OCI-LY7 (cell line): Measurements from ENCODE around the gene NMB. TPM values are rescaled to one million over a fixed set of nuclear protein-coding genes. Genes with fewer than 3 reads are reported as not detected.

Experiments used
- BruUV-seq: library from RNA; stranded (reverse); fragments of 400-500 nt; replicated peaks from 2 replicates; lab custom pipeline; 2021; lab: Mats Ljungman, UMichigan
- CTCF ChIA-PET: fragments of 300-600 bp; sonication (Branson Sonifier 250); formaldehyde crosslinking; loops from one replicate; lab custom pipeline; 2022; ENCODE audit warnings: antibody characterized with exemption; ENCODE audit not compliant: unreplicated experiment; lab: Charles Lee
- POLR2A ChIA-PET: fragments of 300-600 bp; sonication (Branson Sonifier 250); formaldehyde crosslinking; loops from one replicate; lab custom pipeline; 2022; ENCODE audit warnings: antibody characterized with exemption; lab: Charles Lee
- DNase-seq: peaks from one replicate; pipeline ENCODE4 v3.0.0-alpha.2; 2015; ENCODE audit warnings: low spot score
- H2AFZ ChIP-seq: fragments of 200-600 bp; sonication (generic), shearing (Covaris generic); 2 replicates; pipeline ENCODE4 v1.6.1; 2014; ENCODE audit warnings: mild to moderate bottlenecking, antibody characterized with exemption, low read length, moderate library complexity
- H3K27ac ChIP-seq: fragments of 200-600 bp; sonication (generic); 2 replicates; pipeline ENCODE4 v1.5.1; 2014; ENCODE audit warnings: mixed run types, low read depth, mild to moderate bottlenecking, moderate library complexity, low read length, inconsistent platforms; ENCODE audit not compliant: poor library complexity, severe bottlenecking
- H3K36me3 ChIP-seq: fragments of 200-600 bp; sonication (generic); 2 replicates; pipeline ENCODE4 v1.6.1; 2014; ENCODE audit warnings: mild to moderate bottlenecking, antibody characterized with exemption, low read length, moderate library complexity, mixed read lengths; ENCODE audit not compliant: insufficient read depth
- H3K4me1 ChIP-seq: fragments of 200-600 bp; sonication (generic); 2 replicates; pipeline ENCODE4 v1.5.1; 2014; ENCODE audit warnings: mild to moderate bottlenecking, low read length; ENCODE audit not compliant: insufficient read depth, poor library complexity, severe bottlenecking
- H3K4me2 ChIP-seq: fragments of 200-600 bp; sonication (generic); 2 replicates; pipeline ENCODE4 v1.6.1; 2014; ENCODE audit warnings: mild to moderate bottlenecking, low read length
- H3K4me3 ChIP-seq: fragments of 200-600 bp; sonication (generic); 2 replicates; pipeline ENCODE4 v1.5.1; 2014; ENCODE audit warnings: mild to moderate bottlenecking, low read depth, low read length; ENCODE audit not compliant: poor library complexity, severe bottlenecking
- H3K79me2 ChIP-seq: fragments of 200-600 bp; sonication (generic); 2 replicates; pipeline ENCODE4 v1.6.1; 2016; ENCODE audit warnings: low read depth, mild to moderate bottlenecking, low read length, moderate library complexity, mixed read lengths; ENCODE audit not compliant: insufficient read depth
- H3K9me2 ChIP-seq: fragments of 200-600 bp; sonication (generic); 2 replicates; pipeline ENCODE4 v1.6.1; 2016; ENCODE audit warnings: mild to moderate bottlenecking, low read length, mixed read lengths; ENCODE audit not compliant: insufficient read depth
- H3K9me3 ChIP-seq: fragments of 200-600 bp; sonication (generic); 2 replicates; pipeline ENCODE4 v1.6.1; 2014; ENCODE audit warnings: mild to moderate bottlenecking, mixed run types, low read length, mixed read lengths
- H4K20me1 ChIP-seq: fragments of 200-600 bp; sonication (generic); 2 replicates; pipeline ENCODE4 v1.6.1; 2014; ENCODE audit warnings: mild to moderate bottlenecking, antibody characterized with exemption, low read length, moderate library complexity, mixed read lengths; ENCODE audit not compliant: insufficient read depth
- EZH2phosphoT487 ChIP-seq: fragments of 200-600 bp; sonication (generic); IDR thresholded peaks from 2 replicates; pipeline ENCODE4 v1.6.1; 2018; ENCODE audit warnings: low read depth, borderline replicate concordance, mild to moderate bottlenecking, mixed run types, antibody characterized with exemption, low read length, moderate library complexity, mixed read lengths
- intact Hi-C: fragments of 100-400 bp; cut with micrococcal nuclease; formaldehyde crosslinking; loops from one replicate; pipeline ENCODE4 v1.10.0; 2022; ENCODE audit not compliant: unreplicated experiment
- total RNA-seq, 2 experiments: library from RNA; depleted of rRNA in 1 of 2; stranded (reverse); fragments of >200 nt in 1 of 2; shearing (Covaris generic) in 1 of 2; gene quantifications; 2 replicates each; pipeline ENCODE4 v1.2.3, GENCODE V29; 2014 to 2022
- TF ChIP-seq, protein P1 (sequence below): fragments of 200-600 bp; sonication (generic); conservative IDR thresholded peaks from 2 replicates; pipeline ENCODE4 v1.5.1; 2014; ENCODE audit warnings: mild to moderate bottlenecking, antibody characterized with exemption, low read length, moderate library complexity, mixed read lengths

Gene NMB
- total RNA-seq, 2 experiments from 2014 or later: 8.7 to 10.3 TPM

DNA sequence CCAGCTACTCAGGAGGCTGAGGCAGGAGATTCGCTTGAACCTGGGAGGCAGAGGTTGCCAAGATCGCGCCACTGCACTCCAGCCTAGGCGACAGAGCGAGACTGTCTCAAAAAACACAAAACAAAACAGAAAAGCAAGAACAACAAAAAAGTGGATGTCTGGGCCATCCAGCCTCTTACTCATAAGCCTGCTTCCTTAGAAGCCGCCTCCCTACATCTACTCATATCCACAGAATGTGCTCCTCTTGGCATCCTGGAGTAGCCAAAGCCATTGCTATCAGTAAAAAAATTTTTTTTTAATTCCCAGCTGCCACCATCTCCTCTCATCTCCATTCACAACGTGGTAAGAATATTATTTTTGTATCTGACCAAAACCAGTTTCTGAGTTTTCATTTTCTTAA is 46.4 kb downstream of the NMB start:
- peaks cover 2% of the 10 kb centered on the region for H3K36me3 ChIP-seq
- no peak overlapping the region for H3K4me3 ChIP-seq
- H3K4me2 ChIP-seq: no peak overlapping the region
- H3K9me3 ChIP-seq: no peaks in the 10 kb centered on the region
- H3K27ac ChIP-seq: no peak overlapping the region
- no TSS peak for BruUV-seq
- no peaks in the 10 kb centered on the region for H3K9me2 ChIP-seq
- CTCF ChIA-PET: no interaction called here
- POLR2A ChIA-PET: no interaction called here
- H4K20me1 ChIP-seq: no peaks in the 10 kb centered on the region; the same call in 1 of the 2 replicates
- H2AFZ ChIP-seq: no peak overlapping the region
- H3K4me1 ChIP-seq: no peaks in the 10 kb centered on the region
- no peak for DNase-seq
- no peak for TF ChIP-seq EZH2phosphoT487
- TF ChIP-seq, protein P1, sequence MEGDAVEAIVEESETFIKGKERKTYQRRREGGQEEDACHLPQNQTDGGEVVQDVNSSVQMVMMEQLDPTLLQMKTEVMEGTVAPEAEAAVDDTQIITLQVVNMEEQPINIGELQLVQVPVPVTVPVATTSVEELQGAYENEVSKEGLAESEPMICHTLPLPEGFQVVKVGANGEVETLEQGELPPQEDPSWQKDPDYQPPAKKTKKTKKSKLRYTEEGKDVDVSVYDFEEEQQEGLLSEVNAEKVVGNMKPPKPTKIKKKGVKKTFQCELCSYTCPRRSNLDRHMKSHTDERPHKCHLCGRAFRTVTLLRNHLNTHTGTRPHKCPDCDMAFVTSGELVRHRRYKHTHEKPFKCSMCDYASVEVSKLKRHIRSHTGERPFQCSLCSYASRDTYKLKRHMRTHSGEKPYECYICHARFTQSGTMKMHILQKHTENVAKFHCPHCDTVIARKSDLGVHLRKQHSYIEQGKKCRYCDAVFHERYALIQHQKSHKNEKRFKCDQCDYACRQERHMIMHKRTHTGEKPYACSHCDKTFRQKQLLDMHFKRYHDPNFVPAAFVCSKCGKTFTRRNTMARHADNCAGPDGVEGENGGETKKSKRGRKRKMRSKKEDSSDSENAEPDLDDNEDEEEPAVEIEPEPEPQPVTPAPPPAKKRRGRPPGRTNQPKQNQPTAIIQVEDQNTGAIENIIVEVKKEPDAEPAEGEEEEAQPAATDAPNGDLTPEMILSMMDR: no peak
- intact Hi-C loops: no loop called here
- H3K79me2 ChIP-seq: no peaks in the 10 kb centered on the region

GRCh38 chr15:84609818-84610525 is 48.0 kb downstream of the NMB start:
- H3K4me2 ChIP-seq: no peak overlapping the region
- H3K9me3 ChIP-seq: no peaks in the 10 kb centered on the region
- H3K36me3 ChIP-seq: peaks cover 8% of the 10 kb centered on the region
- BruUV-seq: no TSS peak
- no peak overlapping the region for H3K27ac ChIP-seq
- no peaks in the 10 kb centered on the region; the same call in 1 of the 2 replicates for H4K20me1 ChIP-seq
- H3K9me2 ChIP-seq: no peaks in the 10 kb centered on the region
- intact Hi-C loops: no loop called here
- H3K79me2 ChIP-seq: no peaks in the 10 kb centered on the region
- ChIA-PET POLR2A (interaction anchor here (0.8 to 1.2 kb wide), 2 partner anchors 19 to 221 kb away, joined by 3 to 4 read pairs; no protein-coding TSS in a partner anchor), CTCF (no interaction called here)
- H3K4me3 ChIP-seq: no peak overlapping the region
- no peak for TF ChIP-seq EZH2phosphoT487
- TF ChIP-seq, protein P1: no peak
- no peak overlapping the region for H2AFZ ChIP-seq
- no peak for DNase-seq
- peaks cover 11% of the 10 kb centered on the region for H3K4me1 ChIP-seq

DNA sequence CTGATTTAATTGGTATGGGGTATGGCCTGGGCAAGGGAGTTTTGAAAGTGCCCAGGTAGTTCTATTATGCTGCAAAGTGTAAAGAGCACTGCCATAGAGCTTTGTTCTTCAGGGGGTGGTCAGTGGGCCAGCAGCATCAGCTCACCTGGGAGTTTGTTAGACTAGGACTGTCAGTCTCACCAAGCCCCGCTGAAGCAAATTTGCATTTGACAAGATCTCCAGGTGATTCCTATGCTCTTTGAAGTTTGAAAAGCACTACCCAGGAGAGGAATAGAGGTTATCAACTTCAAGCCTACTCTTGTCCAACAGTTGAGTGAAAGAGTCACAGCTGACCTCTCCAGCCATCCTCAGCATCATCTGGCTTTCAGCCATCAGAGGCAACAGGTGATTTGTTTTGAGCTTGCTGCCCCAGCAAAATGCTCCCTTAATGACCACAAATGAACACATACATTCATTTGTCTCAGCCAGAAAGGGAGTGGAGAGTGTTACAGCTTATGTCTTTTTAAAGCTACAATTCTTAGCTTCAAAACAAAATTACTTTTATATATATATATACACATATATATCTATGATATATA is 49.2 kb downstream of the NMB start:
- Histone ChIP-seq H3K4me1 (peaks cover 14% of the 10 kb centered on the region), H3K27ac (no peak overlapping the region), H2AFZ (no peak overlapping the region), H3K36me3 (peaks cover 10% of the 10 kb centered on the region), H3K4me3 (no peak overlapping the region), H3K9me2 (no peaks in the 10 kb centered on the region), H3K79me2 (no peaks in the 10 kb centered on the region), H4K20me1 (no peaks in the 10 kb centered on the region), H3K4me2 (no peak overlapping the region), H3K9me3 (no peaks in the 10 kb centered on the region)
- no peak for DNase-seq
- TF ChIP-seq, protein P1: no peak
- TF ChIP-seq EZH2phosphoT487: no peak
- intact Hi-C loops: no loop called here
- CTCF ChIA-PET: no interaction called here
- no TSS peak for BruUV-seq
- POLR2A ChIA-PET: interaction anchor here (0.6 to 1.4 kb wide), 6 partner anchors 10 to 222 kb away, joined by 3 to 6 read pairs (median 3); no protein-coding TSS in a partner anchor
